PFSK-1 (cell line): ENCODE data around the gene CTSL.

Source experiments
- FOXP2 ChIP-seq: optimal IDR thresholded peaks from 2 replicates; pipeline ENCODE3; 2011; ENCODE audit warnings: borderline replicate concordance, control low read depth, inconsistent platforms; ENCODE audit not compliant: insufficient read depth; ENCODE audit errors: extremely low read length, extremely low read depth
- POLR2AphosphoS5 ChIP-seq: IDR thresholded peaks from 2 replicates; pipeline ENCODE4 v1.6.1; 2012; ENCODE audit warnings: low read depth, mild to moderate bottlenecking, control low read depth, low read length, moderate library complexity
- TAF1 ChIP-seq: IDR thresholded peaks from 2 replicates; pipeline ENCODE4 v1.6.1; 2012; ENCODE audit warnings: low read length, control low read depth, borderline replicate concordance; ENCODE audit not compliant: insufficient read depth

GRCh38 chr9:87704342-87704741 lies 21.6 kb upstream of the CTSL start:
- TF ChIP-seq FOXP2, result no peak
- no peak for TF ChIP-seq POLR2AphosphoS5
- no peak for TF ChIP-seq TAF1
